ENCODE measurements around the gene FSTL4.
"Not testable (repeated sequence)": the region's sequence is repeated elsewhere in the genome, so short reads cannot be mapped to it uniquely, and the experiment has no call there.

Gene FSTL4

DNA sequence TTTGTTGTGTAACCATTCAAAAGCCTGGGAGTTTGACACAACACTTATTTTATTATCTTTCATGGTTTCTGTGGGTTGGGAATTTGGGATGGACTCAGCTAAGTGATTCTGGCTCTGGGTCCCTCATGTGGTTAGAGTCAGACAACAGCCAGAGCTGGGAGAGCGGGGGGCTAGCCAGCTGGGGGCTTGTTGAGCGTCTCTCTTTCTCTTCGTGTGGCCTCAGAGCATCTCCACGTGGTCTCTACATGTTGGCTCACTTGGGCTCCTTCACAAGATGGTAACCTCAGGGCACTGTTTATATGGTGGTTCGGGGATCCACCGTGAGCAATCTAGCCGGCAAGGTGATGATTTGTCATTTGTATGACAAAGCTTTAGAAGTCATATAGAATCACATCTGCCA lies 73.6 kb downstream of the FSTL4 start:
- TF ChIP-seq EZH2phosphoT487 (IDR thresholded peaks at IDR 0.05; ENCODE audit: low read length) (no peak), CTCF (IDR thresholded peaks at IDR 0.05; ENCODE audit: low read length) (no peak), EZH2 (optimal IDR thresholded peaks at IDR 0.05; ENCODE audit: low read depth, low read length) (no peak)
- no peak overlapping the region for H3K4me2 ChIP-seq (ENCODE audit: low read depth, low read length)
- no peak overlapping the region for H3K9ac ChIP-seq (ENCODE audit: low read length)
- no peak overlapping the region for H3K27ac ChIP-seq (ENCODE audit: low read length)
- H3F3A ChIP-seq (ENCODE audit: insufficient read depth, low read length) = no peaks in the 10 kb centered on the region
- DNase-seq = no peak
- no peaks in the 10 kb centered on the region for H3K9me3 ChIP-seq (replicated peaks; ENCODE audit: insufficient read depth, low read length)
- no peaks in the 10 kb centered on the region for H3K27me3 ChIP-seq (replicated peaks; ENCODE audit: insufficient read depth, low read length)
- no peaks in the 10 kb centered on the region for H4K20me1 ChIP-seq (ENCODE audit: insufficient read depth, low read length)
- no peak overlapping the region for H2AFZ ChIP-seq (ENCODE audit: low read length)
- no peaks in the 10 kb centered on the region for H3K9me2 ChIP-seq (replicated peaks; ENCODE audit: insufficient read depth, low read length)
- no peak overlapping the region for H3K4me3 ChIP-seq (ENCODE audit: low read length)
- no peaks in the 10 kb centered on the region for H3K79me2 ChIP-seq (ENCODE audit: low read length)
- no peaks in the 10 kb centered on the region for H3K36me3 ChIP-seq (replicated peaks; ENCODE audit: insufficient read depth, low read length)
- no peaks in the 10 kb centered on the region for H3K4me1 ChIP-seq (ENCODE audit: low read length)

GRCh38 chr5:133535241-133535929 lies 77.0 kb downstream of the FSTL4 start:
- H3F3A ChIP-seq (ENCODE audit: insufficient read depth, low read length); H3K4me1 ChIP-seq (ENCODE audit: low read length); H3K36me3 ChIP-seq (replicated peaks; ENCODE audit: insufficient read depth, low read length); H3K27me3 ChIP-seq (replicated peaks; ENCODE audit: insufficient read depth, low read length); H3K9me2 ChIP-seq (replicated peaks; ENCODE audit: insufficient read depth, low read length); H3K4me2 ChIP-seq (ENCODE audit: low read depth, low read length); DNase-seq; H2AFZ ChIP-seq (ENCODE audit: low read length); H3K27ac ChIP-seq (ENCODE audit: low read length); H3K79me2 ChIP-seq (ENCODE audit: low read length); H3K4me3 ChIP-seq (ENCODE audit: low read length); H3K9me3 ChIP-seq (replicated peaks; ENCODE audit: insufficient read depth, low read length); H3K9ac ChIP-seq (ENCODE audit: low read length); H4K20me1 ChIP-seq (ENCODE audit: insufficient read depth, low read length): not testable (repeated sequence)

- H3K4me1 ChIP-seq (ENCODE audit: low read length) = no peaks in the 10 kb centered on the region
- no peak overlapping the region for H3K4me2 ChIP-seq (ENCODE audit: low read depth, low read length)
- TF ChIP-seq CTCF (IDR thresholded peaks at IDR 0.05; ENCODE audit: low read length) (no peak), EZH2 (optimal IDR thresholded peaks at IDR 0.05; ENCODE audit: low read depth, low read length) (no peak), EZH2phosphoT487 (IDR thresholded peaks at IDR 0.05; ENCODE audit: low read length) (no peak)
- no peak overlapping the region for H3K4me3 ChIP-seq (ENCODE audit: low read length)
- no peak for DNase-seq
- no peak overlapping the region for H2AFZ ChIP-seq (ENCODE audit: low read length)
- no peaks in the 10 kb centered on the region for H3K36me3 ChIP-seq (replicated peaks; ENCODE audit: insufficient read depth, low read length)
- no peaks in the 10 kb centered on the region for H3K79me2 ChIP-seq (ENCODE audit: low read length)
- H3K9me2 ChIP-seq (replicated peaks; ENCODE audit: insufficient read depth, low read length) = no peaks in the 10 kb centered on the region
- H4K20me1 ChIP-seq (ENCODE audit: insufficient read depth, low read length) = no peaks in the 10 kb centered on the region
- H3K27ac ChIP-seq (ENCODE audit: low read length) = no peak overlapping the region
- H3K9ac ChIP-seq (ENCODE audit: low read length) = no peak overlapping the region
- no peaks in the 10 kb centered on the region for H3K27me3 ChIP-seq (replicated peaks; ENCODE audit: insufficient read depth, low read length)
- no peaks in the 10 kb centered on the region for H3K9me3 ChIP-seq (replicated peaks; ENCODE audit: insufficient read depth, low read length)
- no peaks in the 10 kb centered on the region for H3F3A ChIP-seq (ENCODE audit: insufficient read depth, low read length)
Observed at GRCh38 chr5:133534566-133534965, 77.8 kb downstream of the FSTL4 start.

GRCh38 chr5:133533541-133533940 lies 78.8 kb downstream of the FSTL4 start:
- Histone ChIP-seq H3K79me2 (ENCODE audit: low read length) (no peaks in the 10 kb centered on the region), H3K4me2 (ENCODE audit: low read depth, low read length) (no peak overlapping the region), H4K20me1 (ENCODE audit: insufficient read depth, low read length) (no peaks in the 10 kb centered on the region), H3K9ac (ENCODE audit: low read length) (no peak overlapping the region), H3K36me3 (replicated peaks; ENCODE audit: insufficient read depth, low read length) (no peaks in the 10 kb centered on the region), H3K4me3 (ENCODE audit: low read length) (no peak overlapping the region), H3K27ac (ENCODE audit: low read length) (no peak overlapping the region), H3K27me3 (replicated peaks; ENCODE audit: insufficient read depth, low read length) (no peaks in the 10 kb centered on the region), H3K9me2 (replicated peaks; ENCODE audit: insufficient read depth, low read length) (no peaks in the 10 kb centered on the region), H3F3A (ENCODE audit: insufficient read depth, low read length) (no peaks in the 10 kb centered on the region), H3K9me3 (replicated peaks; ENCODE audit: insufficient read depth, low read length) (no peaks in the 10 kb centered on the region), H2AFZ (ENCODE audit: low read length) (no peak overlapping the region), H3K4me1 (ENCODE audit: low read length) (no peaks in the 10 kb centered on the region)
- no peak for DNase-seq
- TF ChIP-seq CTCF (IDR thresholded peaks at IDR 0.05; ENCODE audit: low read length) = no peak
- no peak for TF ChIP-seq EZH2phosphoT487 (IDR thresholded peaks at IDR 0.05; ENCODE audit: low read length)
- no peak for TF ChIP-seq EZH2 (optimal IDR thresholded peaks at IDR 0.05; ENCODE audit: low read depth, low read length)
